Fibroblast of upper back skin (primary cell): ENCODE measurements around the gene ELF1.
"Not testable (repeated sequence)": the region's sequence is repeated elsewhere in the genome, so short reads cannot be mapped to it uniquely, and the experiment has no call there.

Experiments used
- DNase-seq: peaks from one replicate; pipeline ENCODE4 v3.0.0-alpha.2; 2013

Gene ELF1

GRCh38 chr13:41040584-41041334 is 21.6 kb upstream of the ELF1 start:
- DNase-seq = no peak

GRCh38 chr13:41039746-41040145 is 20.6 kb upstream of the ELF1 start:
- no peak for DNase-seq

- not testable (repeated sequence) for DNase-seq
These were observed 17.4 kb upstream of the ELF1 start for GRCh38 chr13:41036557-41036956.

GRCh38 chr13:41034881-41035280 is 15.8 kb upstream of the ELF1 start:
- no peak for DNase-seq

- no peak for DNase-seq
These were observed 15.3 kb upstream of the ELF1 start for GRCh38 chr13:41034382-41034781.

- DNase-seq = no peak
These were observed 13.7 kb upstream of the ELF1 start for GRCh38 chr13:41032691-41033376.

GRCh38 chr13:41029629-41030028 is 10.5 kb upstream of the ELF1 start:
- no peak for DNase-seq

- DNase-seq = peak; percentile 14
These were observed 8.9 kb upstream of the ELF1 start for GRCh38 chr13:41028051-41028450.

GRCh38 chr13:41026788-41027187 is 7.7 kb upstream of the ELF1 start:
- no peak for DNase-seq

GRCh38 chr13:41025518-41025917 is 6.4 kb upstream of the ELF1 start:
- DNase-seq = no peak

GRCh38 chr13:41019578-41020347 is 647 bp upstream of the ELF1 start:
- DNase-seq = no peak

- no peak for DNase-seq
These were observed 541 bp downstream of the ELF1 start for GRCh38 chr13:41018602-41018948.

GRCh38 chr13:41017817-41018601 is 1.1 kb downstream of the ELF1 start:
- no peak for DNase-seq

- no peak for DNase-seq
These were observed 2.0 kb downstream of the ELF1 start for GRCh38 chr13:41017159-41017558.

- no peak for DNase-seq
These were observed 3.2 kb downstream of the ELF1 start for GRCh38 chr13:41015920-41016319.

GRCh38 chr13:41013835-41014234 is 5.3 kb downstream of the ELF1 start:
- no peak for DNase-seq

GRCh38 chr13:41012536-41012935 is 6.6 kb downstream of the ELF1 start:
- DNase-seq = no peak

GRCh38 chr13:41011382-41011956 is 7.6 kb downstream of the ELF1 start:
- DNase-seq = no peak

- DNase-seq = peak; percentile 67
These were observed 10.7 kb downstream of the ELF1 start for GRCh38 chr13:41008349-41008980.

- peak; percentile 18 for DNase-seq
These were observed 11.4 kb downstream of the ELF1 start for GRCh38 chr13:41007744-41008128.

- DNase-seq = no peak
These were observed 12.0 kb downstream of the ELF1 start for GRCh38 chr13:41006978-41007743.
